ENCODE data around the gene CCNY.
"Not testable (repeated sequence)": the region's sequence is repeated elsewhere in the genome, so short reads cannot be mapped to it uniquely, and the experiment has no call there.

Gene CCNY

GRCh38 chr10:35336084-35336831 is at the start of gene CCNY:
CCNY (plus strand) TSS chr10:35336509; CDS start chr10:35337054, 545 bp downstream.
- peak; percentile 67 to 79 for DNase-seq (ENCODE audit: low read depth in 2 of 2)

GRCh38 chr10:35289198-35289597 is 47.1 kb upstream of the CCNY start:
- DNase-seq (ENCODE audit: low read depth in 2 of 2), result no peak

GRCh38 chr10:35294506-35294905 is 41.8 kb upstream of the CCNY start:
- DNase-seq (ENCODE audit: low read depth in 2 of 2), result no peak

GRCh38 chr10:35299016-35299415 is 37.3 kb upstream of the CCNY start:
- DNase-seq (ENCODE audit: low read depth in 2 of 2), result no peak

GRCh38 chr10:35300063-35300699 is 36.1 kb upstream of the CCNY start:
- DNase-seq (ENCODE audit: low read depth in 2 of 2), result no peak

GRCh38 chr10:35304649-35305048 is 31.7 kb upstream of the CCNY start:
- DNase-seq (ENCODE audit: low read depth in 2 of 2), result no peak

- DNase-seq (ENCODE audit: low read depth in 2 of 2), result no peak
Measured at GRCh38 chr10:35306852-35307251, 29.5 kb upstream of the CCNY start.

GRCh38 chr10:35307297-35307696 is 29.0 kb upstream of the CCNY start:
- no peak for DNase-seq (ENCODE audit: low read depth in 2 of 2)

- no peak for DNase-seq (ENCODE audit: low read depth in 2 of 2)
Measured at GRCh38 chr10:35308809-35309208, 27.5 kb upstream of the CCNY start.

- DNase-seq (ENCODE audit: low read depth in 2 of 2), result not testable (repeated sequence)
Measured at GRCh38 chr10:35314142-35314541, 22.2 kb upstream of the CCNY start.

GRCh38 chr10:35315235-35315634 is 21.1 kb upstream of the CCNY start:
- not testable (repeated sequence) for DNase-seq (ENCODE audit: low read depth in 2 of 2)

- no peak for DNase-seq (ENCODE audit: low read depth in 2 of 2)
Measured at GRCh38 chr10:35316218-35316967, 19.9 kb upstream of the CCNY start.

- no peak for DNase-seq (ENCODE audit: low read depth in 2 of 2)
Measured at GRCh38 chr10:35318551-35318950, 17.8 kb upstream of the CCNY start.

GRCh38 chr10:35320341-35320740 is 16.0 kb upstream of the CCNY start:
- DNase-seq (ENCODE audit: low read depth in 2 of 2), result no peak

- no peak for DNase-seq (ENCODE audit: low read depth in 2 of 2)
Measured at GRCh38 chr10:35322636-35323035, 13.7 kb upstream of the CCNY start.

- DNase-seq (ENCODE audit: low read depth in 2 of 2), result no peak
Measured at GRCh38 chr10:35324196-35324595, 12.1 kb upstream of the CCNY start.

- DNase-seq (ENCODE audit: low read depth in 2 of 2), result no peak
Measured at GRCh38 chr10:35326466-35327235, 9.7 kb upstream of the CCNY start.

GRCh38 chr10:35327790-35328403 is 8.4 kb upstream of the CCNY start:
- DNase-seq (ENCODE audit: low read depth in 2 of 2), result no peak

- no peak for DNase-seq (ENCODE audit: low read depth in 2 of 2)
Measured at GRCh38 chr10:35328404-35329037, 7.8 kb upstream of the CCNY start.

- no peak for DNase-seq (ENCODE audit: low read depth in 2 of 2)
Measured at GRCh38 chr10:35329520-35329919, 6.8 kb upstream of the CCNY start.

Measured in activated CD4-positive, alpha-beta T cell treated with anti-CD3 and anti-CD28 coated beads for 24 hours (primary cell).